ENCODE data around the gene TRAF3IP3.

Gene TRAF3IP3

GRCh38 chr1:209803568-209803967 lies 47.7 kb downstream of the TRAF3IP3 start:
- no peak for DNase-seq

GRCh38 chr1:209805341-209805781 lies 49.5 kb downstream of the TRAF3IP3 start:
- no peak for DNase-seq

- DNase-seq = peak; percentile 76
Measured at GRCh38 chr1:209805875-209806760, 50.3 kb downstream of the TRAF3IP3 start, which contains the start of gene IRF6. Gene IRF6, minus strand, starts transcription at chr1:209806142. Its CDS starts 4,729 bp downstream, at chr1:209801413.

GRCh38 chr1:209807509-209807908 lies 51.7 kb downstream of the TRAF3IP3 start:
- DNase-seq = no peak

GRCh38 chr1:209808059-209808581 lies 52.3 kb downstream of the TRAF3IP3 start:
- DNase-seq = peak; percentile 56

GRCh38 chr1:209809611-209810010 lies 53.8 kb downstream of the TRAF3IP3 start:
- DNase-seq = no peak

GRCh38 chr1:209810783-209811182 lies 54.9 kb downstream of the TRAF3IP3 start:
- no peak for DNase-seq

GRCh38 chr1:209813902-209814301 lies 58.0 kb downstream of the TRAF3IP3 start:
- DNase-seq = no peak

- DNase-seq = no peak
Measured at GRCh38 chr1:209815490-209815889, 59.6 kb downstream of the TRAF3IP3 start.

GRCh38 chr1:209815931-209816341 lies 60.1 kb downstream of the TRAF3IP3 start:
- DNase-seq = no peak

- no peak for DNase-seq
Measured at GRCh38 chr1:209816923-209817322, 61.1 kb downstream of the TRAF3IP3 start.

- DNase-seq = no peak
Measured at GRCh38 chr1:209817691-209818090, 61.8 kb downstream of the TRAF3IP3 start.

- DNase-seq = no peak
Measured at GRCh38 chr1:209819058-209819457, 63.2 kb downstream of the TRAF3IP3 start.

GRCh38 chr1:209820986-209821385 lies 65.1 kb downstream of the TRAF3IP3 start:
- no peak for DNase-seq

- no peak for DNase-seq
Measured at GRCh38 chr1:209822706-209823105, 66.9 kb downstream of the TRAF3IP3 start.

- peak; percentile 44 for DNase-seq
Measured at GRCh38 chr1:209823143-209824041, 67.5 kb downstream of the TRAF3IP3 start.

- no peak for DNase-seq
Measured at GRCh38 chr1:209825591-209826434, 70.0 kb downstream of the TRAF3IP3 start.

- peak; percentile 98 for DNase-seq
Measured at GRCh38 chr1:209827384-209828262, 71.8 kb downstream of the TRAF3IP3 start, which contains the start of gene UTP25. Gene UTP25, plus strand, starts transcription at chr1:209827972. Its CDS starts 92 bp downstream, at chr1:209828064.

GRCh38 chr1:209829716-209830115 lies 73.9 kb downstream of the TRAF3IP3 start:
- no peak for DNase-seq

GRCh38 chr1:209830722-209831121 lies 74.9 kb downstream of the TRAF3IP3 start:
- DNase-seq = no peak

GRCh38 chr1:209831615-209832014 lies 75.8 kb downstream of the TRAF3IP3 start:
- no peak for DNase-seq
